Effector CD8-positive, alpha-beta T cell (primary cell): Measurements from ENCODE around the gene ETDC.

Experiments used
- DNase-seq: peaks from one replicate; lab custom pipeline; 2025; lab: John Stamatoyannopoulos, UW

ETDC gene

GRCh38 chrX:135346975-135347374 lies 37.7 kb downstream of the ETDC start:
- DNase-seq = no peak

GRCh38 chrX:135347381-135348016 lies 38.2 kb downstream of the ETDC start:
- DNase-seq = no peak

- DNase-seq = no peak
These were observed 45.0 kb downstream of the ETDC start for GRCh38 chrX:135354288-135354687.
